Testis (tissue), 2 donors: Measurements from ENCODE around the gene ALDH1A2.

Experiments
- POLR2A ChIP-seq: fragments of 450-650 bp; IDR thresholded peaks from one replicate; pipeline ENCODE4 v1.6.1; 2017; ENCODE audit warnings: antibody characterized with exemption, mild to moderate bottlenecking, moderate library complexity
- TF ChIP-seq, protein P1 (sequence below), 3 experiments: fragments of 450-650 bp in 2 of 3; fragments of 200-600 bp in 1 of 3; sonication (generic) in 1 of 3; IDR thresholded peaks; one replicate each; pipeline ENCODE4 v1.5.1; 2016 to 2019; ENCODE audit warnings: antibody characterized with exemption in 3 of 3, mild to moderate bottlenecking in 2 of 3, moderate library complexity in 1 of 3

DNA sequence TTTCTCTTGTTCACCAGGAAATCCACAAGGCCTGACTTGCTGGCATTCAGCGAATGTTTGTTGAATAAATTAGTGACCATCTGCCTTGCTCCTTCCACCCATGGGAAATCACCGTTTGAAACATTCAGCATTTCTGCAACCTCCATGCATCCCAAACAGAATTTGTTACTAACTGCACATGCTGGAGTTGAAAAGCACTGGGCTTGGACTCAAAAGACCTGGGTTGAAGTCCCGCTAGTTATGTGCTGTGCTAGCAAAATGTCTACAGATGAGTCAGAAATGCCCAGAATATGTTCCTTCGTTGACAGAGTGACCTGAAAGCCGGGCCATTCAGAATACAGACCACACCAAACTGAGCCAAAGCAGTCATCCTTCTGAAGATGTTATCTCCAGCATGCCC is 144.6 kb downstream of the ALDH1A2 start:
- TF ChIP-seq, protein P1, sequence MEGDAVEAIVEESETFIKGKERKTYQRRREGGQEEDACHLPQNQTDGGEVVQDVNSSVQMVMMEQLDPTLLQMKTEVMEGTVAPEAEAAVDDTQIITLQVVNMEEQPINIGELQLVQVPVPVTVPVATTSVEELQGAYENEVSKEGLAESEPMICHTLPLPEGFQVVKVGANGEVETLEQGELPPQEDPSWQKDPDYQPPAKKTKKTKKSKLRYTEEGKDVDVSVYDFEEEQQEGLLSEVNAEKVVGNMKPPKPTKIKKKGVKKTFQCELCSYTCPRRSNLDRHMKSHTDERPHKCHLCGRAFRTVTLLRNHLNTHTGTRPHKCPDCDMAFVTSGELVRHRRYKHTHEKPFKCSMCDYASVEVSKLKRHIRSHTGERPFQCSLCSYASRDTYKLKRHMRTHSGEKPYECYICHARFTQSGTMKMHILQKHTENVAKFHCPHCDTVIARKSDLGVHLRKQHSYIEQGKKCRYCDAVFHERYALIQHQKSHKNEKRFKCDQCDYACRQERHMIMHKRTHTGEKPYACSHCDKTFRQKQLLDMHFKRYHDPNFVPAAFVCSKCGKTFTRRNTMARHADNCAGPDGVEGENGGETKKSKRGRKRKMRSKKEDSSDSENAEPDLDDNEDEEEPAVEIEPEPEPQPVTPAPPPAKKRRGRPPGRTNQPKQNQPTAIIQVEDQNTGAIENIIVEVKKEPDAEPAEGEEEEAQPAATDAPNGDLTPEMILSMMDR (IDR thresholded peaks at IDR 0.05), result no peak
- TF ChIP-seq POLR2A, result no peak
